Aorta (tissue), 5 donors: Measurements from ENCODE around the gene LTBP2. TPM values are rescaled to one million over a fixed set of nuclear protein-coding genes. Genes with fewer than 3 reads are reported as not detected.
A peak's percentile ranks its signal among the peaks of the same experiment; 100 is the strongest.

Experiments used
- ATAC-seq: fragments of 200-7000 bp; cut with Tn5 transposase; one replicate; pipeline ENCODE4 v1.9.1; 2022; ENCODE audit warnings: moderate library complexity; ENCODE audit not compliant: low FRiP score
- DNase-seq, 2 donors: peaks; one replicate each; pipeline ENCODE4 v3.0.0-alpha.2; 2020
- H3K27ac ChIP-seq, 2 donors: one replicate each; pipeline ENCODE4 v1.5.1; 2013; ENCODE audit warnings: low read length in 2 of 2, mild to moderate bottlenecking in 2 of 2, moderate library complexity in 2 of 2, control low read depth in 1 of 2, inconsistent platforms in 1 of 2, low read depth in 1 of 2
- H3K27me3 ChIP-seq, 2 donors: one replicate each; pipeline ENCODE4 v1.6.1; 2013; ENCODE audit warnings: control low read depth in 1 of 2, low read length in 1 of 2, mild to moderate bottlenecking in 1 of 2, moderate library complexity in 1 of 2; ENCODE audit not compliant: insufficient read depth in 2 of 2, control insufficient read depth in 1 of 2
- H3K36me3 ChIP-seq, 2 donors: one replicate each; pipeline ENCODE4 v1.6.1; 2013; ENCODE audit warnings: control low read depth in 1 of 2, low read length in 1 of 2, mild to moderate bottlenecking in 1 of 2; ENCODE audit not compliant: insufficient read depth in 2 of 2, control insufficient read depth in 1 of 2
- H3K4me1 ChIP-seq, 2 donors: one replicate each; pipeline ENCODE4 v1.6.1; 2013; ENCODE audit warnings: low read length in 2 of 2, control low read depth in 1 of 2, mild to moderate bottlenecking in 1 of 2, moderate library complexity in 1 of 2; ENCODE audit not compliant: insufficient read depth in 2 of 2, control insufficient read depth in 1 of 2
- H3K4me3 ChIP-seq, 2 donors: one replicate each; pipeline ENCODE4 v1.5.1; 2013; ENCODE audit warnings: low read length in 2 of 2, control low read depth in 1 of 2, mild to moderate bottlenecking in 1 of 2
- H3K9me3 ChIP-seq: one replicate; pipeline ENCODE4 v1.6.1; 2013; ENCODE audit warnings: mild to moderate bottlenecking, low read length; ENCODE audit not compliant: control insufficient read depth
- WGBS, 2 donors: extraction: QIAGEN DNeasy Blood & Tissue Kit; methylation state at CpG; one replicate each; pipeline ENCODE4 v1.1.7; 2013; 5-methylcytosine and 5-hydroxymethylcytosine counted together
- intact Hi-C, 2 donors: fragments of 100-400 bp; cut with DNase I; formaldehyde crosslinking; loops; one replicate each; pipeline versions ENCODE4 v1.14.2 to v1.15.0; 2022
- polyA plus RNA-seq, 2 donors: library from polyadenylated mRNA; stranded (reverse); fragments of 200-250 nt; gene quantifications; one replicate each; pipeline ENCODE4 v1.2.3, GENCODE V29; 2013
- total RNA-seq, 2 donors: library from RNA; stranded (reverse); fragmentation: NEBNext Ultra II Directional; extraction: Animal tissue kit (Norgen Biotek cat#: 25700); gene quantifications; one replicate each; pipeline ENCODE4 v1.2.1, GENCODE V29; 2021
- donor health status: healthy with polysubstance abuse.
- donor health status: Bipolar disorder and iron deficiency.
- donor health status: DM: no; HTN: no; CAD: no.
- donor health status: DM: no; HTN: no; CAD: no.
- donor health status: DM: yes; HTN: yes; CAD: no.

LTBP2 gene
- total and polyA plus RNA-seq, 4 donors, result 40.4 to 363 (median 228) TPM

DNA sequence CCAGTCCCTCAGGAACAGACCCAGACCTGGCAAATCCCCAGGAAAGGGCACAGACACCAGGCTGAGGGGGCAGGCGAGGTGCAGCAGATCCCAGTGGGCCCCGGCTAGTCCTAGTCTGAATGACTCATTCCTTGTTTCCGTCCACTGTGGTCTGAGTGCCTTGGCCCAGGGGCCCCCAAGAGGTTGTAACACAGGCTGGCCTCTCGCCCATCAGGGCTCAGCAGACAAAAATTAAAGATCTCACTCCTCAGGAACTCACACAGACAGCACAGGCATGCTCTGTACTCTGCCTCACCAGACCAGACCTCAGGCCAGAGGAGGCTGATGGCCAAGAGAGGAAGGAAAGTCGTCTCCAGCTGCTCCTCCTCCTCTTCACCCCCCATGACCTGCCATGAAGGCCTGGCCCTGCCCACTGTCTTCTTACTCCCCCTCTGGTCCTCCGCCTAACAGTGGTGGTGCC is 7.7 kb upstream of the LTBP2 start:
- Histone ChIP-seq H3K9me3 (no peaks in the 10 kb centered on the region), H3K4me3 (no peak overlapping the region), H3K27me3 (no peaks in the 10 kb centered on the region), H3K36me3 (no peaks in the 10 kb centered on the region), H3K27ac (peak overlapping the region; percentile 68 to 99), H3K4me1 (peaks cover 10 to 15% of the 10 kb centered on the region in 2 donors)
- WGBS, 2 donors, result 4% methylated on average over 6 of the region's 6 CpGs
- DNase-seq (peak; percentile 95), ATAC-seq (peak; percentile 91)
- intact Hi-C loops, result loop anchor here in 1 of 2 donors (5.0 kb wide), 1 partner anchor 33 kb away; no protein-coding TSS in a partner anchor

GRCh38 chr14:74618078-74618952 is 6.3 kb upstream of the LTBP2 start:
- intact Hi-C loops, result loop anchor here in 1 of 2 donors (5.0 kb wide), 1 partner anchor 34 kb away; no protein-coding TSS in a partner anchor
- Histone ChIP-seq H3K4me1 (peaks cover 10 to 17% of the 10 kb centered on the region in 2 donors), H3K27ac (peak overlapping the region; percentile 68 to 99), H3K27me3 (no peaks in the 10 kb centered on the region), H3K9me3 (no peaks in the 10 kb centered on the region), H3K36me3 (no peaks in the 10 kb centered on the region), H3K4me3 (no peak overlapping the region)
- 78 to 82% methylated on average over 10 of the region's 10 CpGs for WGBS, 2 donors
- DNase-seq (peak in 1 of 2 donors; percentile 66), ATAC-seq (no peak)

DNA sequence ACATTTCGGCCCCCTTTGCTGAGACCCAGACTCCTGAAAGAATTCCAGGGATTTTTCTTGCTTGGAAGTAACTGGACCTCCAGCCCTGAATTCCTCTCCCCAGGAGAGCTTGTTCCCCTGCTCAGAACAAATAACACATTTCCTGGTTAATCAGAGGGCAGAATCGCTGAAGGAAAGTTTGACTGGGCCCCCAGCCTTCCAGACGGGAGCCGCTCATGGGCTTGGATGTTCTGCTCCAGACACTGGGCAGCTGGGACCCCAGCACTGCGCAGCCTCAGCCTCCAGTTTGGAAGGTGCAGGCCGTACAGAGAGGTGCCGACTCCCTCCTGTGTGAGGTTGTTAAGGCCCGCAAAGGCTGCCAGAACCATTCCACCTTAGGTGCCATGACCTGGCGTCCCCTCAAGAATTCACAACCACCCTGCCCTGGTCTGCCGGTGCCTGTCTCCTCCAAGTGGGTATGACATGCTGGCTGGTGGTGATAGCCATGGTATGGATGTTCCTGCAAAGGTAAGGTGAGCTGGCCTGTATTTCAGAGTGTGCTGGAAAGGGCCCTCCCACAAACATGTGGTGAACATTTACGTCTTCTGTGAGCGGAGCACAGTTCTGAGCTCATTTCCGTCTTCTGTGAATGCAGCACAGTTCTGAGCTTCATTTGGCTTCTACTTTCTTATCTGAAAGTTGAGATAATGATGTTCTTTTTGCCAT is 5.1 kb upstream of the LTBP2 start:
- intact Hi-C loops, result loop anchor here in 1 of 2 donors (5.0 kb wide), 1 partner anchor 35 kb away; no protein-coding TSS in a partner anchor
- Histone ChIP-seq H3K4me3 (no peak overlapping the region), H3K27me3 (no peaks in the 10 kb centered on the region), H3K27ac (peak overlapping the region; percentile 74 to 99), H3K4me1 (peaks cover 10 to 17% of the 10 kb centered on the region in 2 donors), H3K9me3 (no peaks in the 10 kb centered on the region), H3K36me3 (no peaks in the 10 kb centered on the region)
- 23 to 26% methylated on average over 13 of the region's 13 CpGs for whole genome bisulfite sequencing, 2 donors
- no peak for DNase-seq
- ATAC-seq, result no peak

DNA sequence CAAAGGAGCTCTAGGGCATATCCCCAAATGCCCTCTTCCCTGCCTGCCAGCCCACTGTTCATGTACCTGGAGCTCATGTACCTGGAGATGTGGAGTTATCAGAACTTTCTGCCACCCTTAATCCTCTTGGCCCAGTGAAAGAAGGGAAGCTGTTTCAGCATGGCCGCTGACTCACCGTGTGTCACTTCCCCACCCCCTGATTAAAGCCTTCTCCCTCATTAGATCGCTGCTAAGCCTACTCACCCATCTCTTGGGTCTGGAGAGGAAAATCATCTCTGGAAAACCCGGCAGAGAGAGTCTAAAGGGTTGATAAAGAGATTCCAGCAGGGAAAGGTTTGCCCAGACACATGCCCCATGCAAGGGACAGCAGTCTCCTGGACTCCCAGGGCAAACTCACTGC is 4.5 kb upstream of the LTBP2 start:
- Histone ChIP-seq H3K36me3 (no peaks in the 10 kb centered on the region), H3K4me1 (peaks cover 10 to 17% of the 10 kb centered on the region in 2 donors), H3K27me3 (no peaks in the 10 kb centered on the region), H3K9me3 (no peaks in the 10 kb centered on the region), H3K27ac (peak overlapping the region; percentile 74 to 99), H3K4me3 (no peak overlapping the region)
- intact Hi-C loops, result loop anchor here in 1 of 2 donors (5.0 kb wide), 1 partner anchor 36 kb away; no protein-coding TSS in a partner anchor
- peak; percentile 73 to 87 for DNase-seq
- 14 to 21% methylated on average over 4 of the region's 4 CpGs for WGBS, 2 donors
- no peak for ATAC-seq

GRCh38 chr14:74615735-74616134 is 3.7 kb upstream of the LTBP2 start:
- DNase-seq, result peak in 1 of 2 donors; percentile 58
- WGBS, 2 donors, result 8 to 12% methylated on average over 14 of the region's 14 CpGs
- Histone ChIP-seq H3K4me1 (peaks cover 10 to 17% of the 10 kb centered on the region in 2 donors), H3K27me3 (no peaks in the 10 kb centered on the region), H3K27ac (peak overlapping the region; percentile 81 to 99), H3K9me3 (no peaks in the 10 kb centered on the region), H3K36me3 (no peaks in the 10 kb centered on the region), H3K4me3 (no peak overlapping the region)
- ATAC-seq, result no peak
- intact Hi-C loops, result loop anchor here in 1 of 2 donors (5.0 kb wide), 1 partner anchor 37 kb away; no protein-coding TSS in a partner anchor

DNA sequence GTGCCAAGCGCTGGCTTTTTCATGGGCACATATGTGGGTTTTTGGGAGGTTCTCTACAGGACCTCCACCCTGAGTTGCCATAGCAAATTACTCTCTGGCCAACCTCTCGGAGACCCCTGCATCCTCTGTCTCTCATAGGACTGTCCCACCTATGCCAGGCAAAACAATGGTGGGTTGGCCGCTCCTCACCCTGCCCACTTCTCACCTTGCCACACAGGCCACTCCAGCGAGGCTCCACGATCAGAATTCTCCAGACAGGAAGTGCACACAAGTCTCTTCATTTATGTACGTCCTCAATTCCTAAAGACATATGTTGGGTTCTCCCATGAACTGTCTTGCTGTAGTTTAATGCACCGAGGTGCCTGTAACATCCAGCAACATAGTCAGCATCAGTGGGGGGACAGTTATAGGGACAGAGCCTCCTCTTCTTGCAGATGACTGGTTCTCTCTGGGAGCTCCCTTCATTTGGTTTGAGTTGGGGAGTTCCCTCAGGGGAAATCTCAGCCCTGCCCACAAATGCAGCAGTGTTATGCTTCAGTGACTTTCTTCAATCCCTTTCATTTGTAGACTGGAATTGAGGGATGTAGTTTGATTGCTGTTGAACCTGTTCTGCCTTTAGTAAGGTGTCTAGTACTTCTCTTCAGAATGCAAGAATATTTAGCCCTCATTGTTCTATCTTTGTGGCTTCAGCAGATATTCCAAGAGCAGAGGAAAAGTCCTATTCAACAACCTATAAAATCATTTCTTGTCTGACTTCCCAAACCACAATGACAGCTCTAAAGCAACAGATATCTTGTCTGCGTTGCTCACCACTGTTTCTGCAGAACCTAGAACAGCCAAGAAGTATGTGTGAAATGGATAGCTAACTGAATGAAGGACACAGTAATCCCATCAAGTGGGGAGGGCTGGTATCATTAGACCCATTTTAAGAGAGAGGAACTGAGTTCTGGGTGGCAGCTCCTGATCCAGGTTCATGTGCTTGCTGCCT is 2.8 kb upstream of the LTBP2 start:
- no peak for ATAC-seq
- 69% methylated on average over 8 of the region's 8 CpGs for WGBS, 2 donors
- no peak overlapping the region for H3K4me3 ChIP-seq
- H3K36me3 ChIP-seq, result no peaks in the 10 kb centered on the region
- no peaks in the 10 kb centered on the region for H3K27me3 ChIP-seq
- no peak for DNase-seq
- intact Hi-C loops, result loop anchor here (5.0 kb wide), 4 partner anchors 37 to 147 kb away; partner anchors contain the start of genes AREL1 (in 1 of the 2), FCF1 (in 1 of the 2) and YLPM1 (in 1 of the 2)
- no peaks in the 10 kb centered on the region for H3K9me3 ChIP-seq
- peaks cover 10 to 17% of the 10 kb centered on the region in 2 donors for H3K4me1 ChIP-seq
- H3K27ac ChIP-seq, result peak overlapping the region; percentile 81 to 99

DNA sequence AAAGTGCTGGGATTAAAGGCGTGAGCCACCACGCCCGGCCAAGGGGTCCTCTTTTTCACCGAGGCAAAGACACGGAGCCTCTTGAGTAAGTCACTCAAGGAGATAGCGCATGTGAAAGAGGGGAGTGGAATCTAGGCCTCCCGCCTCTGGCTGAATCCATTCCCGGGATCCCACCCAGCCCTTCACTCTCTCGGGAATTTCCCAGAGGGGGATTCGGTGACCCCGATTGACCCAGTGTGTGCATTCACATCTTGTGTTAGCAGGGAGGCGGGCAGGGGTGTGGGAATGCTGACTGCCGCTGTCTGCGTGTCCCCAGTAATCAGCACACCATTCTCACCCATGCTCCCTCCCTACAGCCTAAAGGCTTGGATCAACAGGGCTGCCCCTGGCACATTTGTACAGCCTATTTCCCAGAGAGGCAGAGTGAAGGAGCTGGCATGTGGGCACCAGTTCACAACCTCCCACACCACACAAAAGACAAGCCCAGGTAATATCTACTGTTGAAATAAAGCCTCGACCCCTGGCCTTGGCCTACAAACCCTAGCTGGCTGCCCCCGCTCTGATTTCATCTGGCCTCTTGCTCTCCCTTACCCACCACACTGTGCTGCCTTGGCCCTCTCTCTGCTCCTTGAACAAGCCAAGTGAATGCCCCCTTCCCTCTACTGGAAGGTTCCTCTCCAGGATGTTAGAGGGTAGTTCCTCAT is 1.3 kb upstream of the LTBP2 start:
- WGBS, 2 donors, result 18 to 30% methylated on average over 16 of the region's 16 CpGs
- no peaks in the 10 kb centered on the region for H3K9me3 ChIP-seq
- H3K4me1 ChIP-seq, result peaks cover 5 to 12% of the 10 kb centered on the region in 2 donors
- intact Hi-C loops, result loop anchor here (2.0 to 5.0 kb wide), 4 partner anchors 59 to 149 kb away; partner anchors contain the start of genes AREL1 (in 2 of the 2), FCF1 (in 2 of the 2) and YLPM1 (in 1 of the 2)
- DNase-seq (no peak), ATAC-seq (no peak)
- no peak overlapping the region for H3K4me3 ChIP-seq
- H3K27ac ChIP-seq, result peak overlapping the region in 1 of 2 donors; percentile 26
- no peaks in the 10 kb centered on the region for H3K27me3 ChIP-seq
- H3K36me3 ChIP-seq, result no peaks in the 10 kb centered on the region
